ENCODE data around the gene PERM1.

- no peak for TF ChIP-seq CENPX (CRISPR knock-in tag; IDR thresholded peaks at IDR 0.05)
- TF ChIP-seq KDM3A (CRISPR knock-in tag; IDR thresholded peaks at IDR 0.05; ENCODE audit: low read depth) = no peak
- TF ChIP-seq HNRNPK (IDR thresholded peaks at IDR 0.05; ENCODE audit: low read depth, low read length, poor library complexity, severe bottlenecking) = no peak
Measured at GRCh38 chr1:942411-942821, 39.5 kb downstream of the PERM1 start.
